HG02642 (cell line): ENCODE results near the gene ENPP6.
"Not testable (repeated sequence)": the region's sequence is repeated elsewhere in the genome, so short reads cannot be mapped to it uniquely, and the experiment has no call there.

ENCODE experiments used
- ATAC-seq: cut with Tn5 transposase; IDR thresholded peaks from one replicate; pipeline ENCODE4 v1.9.1; 2021; ENCODE audit warnings: mild to moderate bottlenecking; ENCODE audit not compliant: unreplicated experiment, poor library complexity

Gene ENPP6

GRCh38 chr4:184238072-184238745 lies 20.5 kb upstream of the ENPP6 start:
- ATAC-seq, result no peak

- ATAC-seq, result no peak
These were observed 19.9 kb upstream of the ENPP6 start for GRCh38 chr4:184237612-184238011.

- ATAC-seq, result no peak
These were observed 17.9 kb upstream of the ENPP6 start for GRCh38 chr4:184235526-184235925.

DNA sequence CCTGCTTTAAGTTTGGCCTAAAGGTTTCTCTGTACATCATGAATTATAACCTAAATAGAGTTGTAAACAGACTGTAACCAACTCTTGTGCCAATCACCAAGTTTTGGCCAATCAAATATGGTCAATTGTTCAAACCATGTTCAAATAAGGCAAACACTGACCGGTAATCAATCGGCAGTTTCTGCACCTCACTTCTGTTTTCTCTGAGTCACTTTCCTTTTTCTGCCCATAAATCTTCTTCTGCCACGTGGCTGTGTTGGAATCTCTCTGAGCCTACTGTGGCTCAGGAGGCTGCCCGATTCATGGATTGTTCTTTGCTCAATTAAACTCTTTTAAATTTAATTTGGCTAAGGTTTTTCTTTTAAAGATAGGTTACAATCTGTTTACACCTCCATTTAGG lies 16.5 kb upstream of the ENPP6 start:
- ATAC-seq, result no peak

GRCh38 chr4:184232975-184233374 lies 15.3 kb upstream of the ENPP6 start:
- no peak for ATAC-seq

- no peak for ATAC-seq
These were observed 14.5 kb upstream of the ENPP6 start for GRCh38 chr4:184232202-184232601.

DNA sequence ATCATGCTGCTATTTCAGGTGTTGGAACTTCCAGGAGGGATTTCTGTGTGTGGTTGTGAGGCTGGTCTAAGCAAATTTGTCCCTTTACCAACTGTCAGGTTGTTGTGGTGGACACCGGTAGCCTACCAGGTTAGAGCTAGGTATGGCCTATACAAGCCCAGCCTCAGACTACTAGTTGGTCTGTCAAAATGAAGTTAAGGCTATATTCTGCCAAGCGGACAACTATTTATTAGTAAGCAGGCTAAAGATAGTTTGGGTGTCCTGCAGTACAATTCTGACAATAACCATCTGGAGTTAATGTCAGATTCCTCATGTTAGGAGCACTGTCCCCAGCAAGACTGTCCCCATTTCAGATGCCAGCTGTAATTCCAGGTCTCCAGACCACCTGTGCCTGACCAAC lies 13.9 kb upstream of the ENPP6 start:
- ATAC-seq, result no peak

- ATAC-seq, result no peak
These were observed 10.5 kb upstream of the ENPP6 start for GRCh38 chr4:184228056-184228705.

DNA sequence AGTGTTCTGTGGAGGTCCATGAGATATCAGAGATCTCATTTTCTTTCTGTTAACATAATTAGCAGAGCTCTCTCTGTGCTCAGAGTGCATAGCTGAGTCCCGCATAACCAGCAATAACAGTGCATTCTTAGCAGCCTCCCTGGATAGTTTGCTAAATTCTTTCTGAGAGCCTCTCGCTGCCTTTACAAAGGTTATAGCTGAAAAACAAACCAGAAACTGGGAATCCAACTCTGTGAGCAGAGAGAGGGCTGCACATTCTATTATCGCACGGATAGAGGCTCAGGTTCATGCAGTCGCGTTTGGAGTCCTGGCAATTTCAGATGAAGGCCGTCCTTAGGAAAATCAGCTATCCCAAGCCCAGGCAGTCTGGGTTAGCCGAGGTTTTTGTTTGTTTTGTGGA lies 1.2 kb downstream of the ENPP6 start:
- no peak for ATAC-seq

GRCh38 chr4:184215709-184216328 lies 1.9 kb downstream of the ENPP6 start:
- no peak for ATAC-seq

DNA sequence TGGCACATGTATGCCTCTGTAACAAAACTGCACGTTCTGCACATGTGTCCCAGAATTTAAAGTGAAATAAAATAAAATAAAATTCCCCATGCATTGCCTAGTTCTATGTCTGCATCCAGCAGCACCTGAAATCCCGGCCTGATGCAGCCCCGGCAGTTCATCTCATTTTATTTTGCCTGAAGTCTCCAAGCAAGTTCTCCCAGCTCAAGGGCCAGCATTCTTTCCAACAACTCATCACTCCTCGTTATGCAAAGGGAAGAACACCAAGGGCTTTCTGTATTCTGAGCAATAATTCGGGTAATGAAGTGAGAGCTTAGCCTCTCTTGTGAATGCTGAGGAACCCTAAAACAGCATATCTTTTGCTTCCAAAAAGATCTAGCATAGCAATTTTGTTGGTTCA lies 2.7 kb downstream of the ENPP6 start:
- no peak for ATAC-seq

DNA sequence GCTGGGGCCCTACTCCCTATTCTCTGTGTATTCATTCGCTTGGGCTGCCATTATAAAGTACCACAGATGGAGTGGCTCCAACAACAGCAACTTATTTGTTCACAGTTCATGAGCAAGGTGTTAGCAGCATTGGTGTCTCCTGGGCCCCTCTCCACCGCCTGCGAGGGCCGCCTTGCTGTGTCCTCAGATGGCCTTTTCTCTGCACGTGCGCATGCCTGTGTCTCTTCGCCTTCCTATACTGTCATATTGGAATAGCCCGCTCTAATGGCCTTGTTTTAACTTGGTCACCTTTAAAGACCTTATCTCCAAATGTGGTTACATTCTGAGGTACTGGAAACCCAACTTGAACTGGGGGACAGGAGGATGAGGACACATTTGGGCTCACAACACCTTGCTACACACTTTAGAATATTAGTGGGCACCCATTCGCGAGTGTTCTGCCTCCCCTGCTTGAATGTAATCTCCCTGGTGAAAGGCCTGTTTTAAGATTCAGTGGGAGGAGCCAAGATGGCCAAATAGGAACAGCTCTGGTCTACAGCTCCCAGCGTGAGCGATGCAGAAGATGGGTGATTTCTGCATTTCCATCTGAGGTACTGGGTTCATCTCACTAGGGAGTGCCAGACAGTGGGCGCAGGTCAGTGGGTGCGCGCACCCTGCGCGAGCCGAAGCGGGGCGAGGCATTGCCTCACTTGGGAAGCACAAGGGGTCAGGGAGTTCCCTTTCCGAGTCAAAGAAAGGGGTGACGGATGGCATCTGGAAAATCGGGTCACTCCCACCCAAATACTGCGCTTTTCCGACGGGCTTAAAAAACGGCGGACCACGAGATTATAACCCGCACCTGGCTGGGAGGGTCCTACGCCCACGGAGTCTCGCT lies 9.7 kb downstream of the ENPP6 start:
- not testable (repeated sequence) for ATAC-seq

GRCh38 chr4:184205243-184205642 lies 12.4 kb downstream of the ENPP6 start:
- no peak for ATAC-seq

- ATAC-seq, result no peak
These were observed 14.4 kb downstream of the ENPP6 start for GRCh38 chr4:184203300-184203699.

- no peak for ATAC-seq
These were observed 16.5 kb downstream of the ENPP6 start for GRCh38 chr4:184201179-184201578.

DNA sequence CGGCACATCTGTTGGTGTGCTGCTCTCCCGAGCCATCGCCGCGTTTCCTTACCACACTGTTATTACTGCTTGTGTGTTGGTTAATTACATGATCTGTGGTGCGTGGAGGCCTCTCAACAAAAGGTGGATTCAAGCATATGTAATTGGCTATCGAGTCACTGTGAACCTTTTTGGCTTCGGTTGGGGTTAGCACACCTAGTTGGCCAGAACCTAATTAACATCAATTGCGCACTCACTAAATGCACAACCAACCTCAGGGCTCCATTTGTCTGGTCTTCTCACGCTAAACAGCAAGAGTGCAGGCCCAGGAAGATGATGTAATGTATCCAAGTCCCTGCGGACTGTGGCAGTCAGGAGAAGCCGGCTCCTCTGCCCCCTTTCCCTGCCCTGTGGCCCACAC lies 17.4 kb downstream of the ENPP6 start:
- no peak for ATAC-seq

GRCh38 chr4:184199780-184200179 lies 17.9 kb downstream of the ENPP6 start:
- no peak for ATAC-seq

DNA sequence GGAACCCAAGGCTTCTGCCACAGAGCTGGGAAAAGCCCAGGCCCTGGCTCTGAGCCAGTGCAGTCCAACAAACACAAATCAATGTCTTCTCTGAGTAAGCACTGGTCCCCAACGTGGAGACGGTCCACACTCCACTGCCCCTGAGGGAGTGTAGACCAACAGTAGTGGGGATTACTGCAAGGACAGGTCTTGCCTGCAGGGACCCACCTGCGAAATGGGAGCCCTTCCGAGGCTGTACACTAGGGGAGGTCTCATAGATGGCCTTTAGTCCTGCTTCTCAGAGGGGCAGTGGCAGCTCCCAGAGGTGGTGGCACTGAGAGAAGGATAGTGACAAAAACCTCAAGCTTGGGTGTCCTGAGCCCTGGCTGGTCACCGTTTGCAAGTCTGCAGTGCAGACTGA lies 19.5 kb downstream of the ENPP6 start:
- ATAC-seq, result no peak

- no peak for ATAC-seq
These were observed 20.1 kb downstream of the ENPP6 start for GRCh38 chr4:184197536-184198082.

DNA sequence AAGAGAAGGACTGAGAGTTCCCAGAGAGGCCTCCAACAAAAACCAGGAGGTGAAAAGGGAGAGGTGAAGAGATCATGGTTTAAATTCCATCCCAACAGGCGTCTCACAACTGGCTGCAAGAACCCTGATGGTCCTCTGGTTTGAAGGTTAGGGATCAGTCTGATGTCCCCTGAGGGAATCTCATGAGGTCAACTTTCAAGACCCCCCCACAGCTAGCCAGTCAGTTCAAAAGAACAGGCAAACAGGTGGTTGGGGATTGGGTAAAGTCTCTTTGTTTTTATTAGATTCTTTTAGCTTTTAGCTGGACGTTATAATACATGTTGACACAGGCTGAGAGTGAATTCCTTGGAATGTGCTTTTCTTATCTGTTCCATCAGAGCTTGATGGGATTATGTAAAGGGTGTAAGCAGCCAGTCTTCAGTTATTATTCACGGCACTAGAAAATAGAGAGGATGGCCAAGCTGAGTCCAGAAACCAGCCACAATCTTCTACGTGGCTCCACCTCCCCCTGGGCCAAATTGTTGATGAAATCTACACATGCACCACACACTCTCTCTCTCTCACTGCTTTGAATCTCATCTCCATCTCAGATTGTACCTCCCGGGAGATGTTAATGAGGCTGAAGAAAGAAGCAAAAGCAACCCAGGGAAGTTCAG lies 20.8 kb downstream of the ENPP6 start:
- ATAC-seq, result no peak
